ENCODE data around the gene SRP68. TPM values are rescaled to one million over a fixed set of nuclear protein-coding genes. Genes with fewer than 3 reads are reported as not detected.

The SRP68 gene
- 88.0 TPM for total RNA-seq

DNA sequence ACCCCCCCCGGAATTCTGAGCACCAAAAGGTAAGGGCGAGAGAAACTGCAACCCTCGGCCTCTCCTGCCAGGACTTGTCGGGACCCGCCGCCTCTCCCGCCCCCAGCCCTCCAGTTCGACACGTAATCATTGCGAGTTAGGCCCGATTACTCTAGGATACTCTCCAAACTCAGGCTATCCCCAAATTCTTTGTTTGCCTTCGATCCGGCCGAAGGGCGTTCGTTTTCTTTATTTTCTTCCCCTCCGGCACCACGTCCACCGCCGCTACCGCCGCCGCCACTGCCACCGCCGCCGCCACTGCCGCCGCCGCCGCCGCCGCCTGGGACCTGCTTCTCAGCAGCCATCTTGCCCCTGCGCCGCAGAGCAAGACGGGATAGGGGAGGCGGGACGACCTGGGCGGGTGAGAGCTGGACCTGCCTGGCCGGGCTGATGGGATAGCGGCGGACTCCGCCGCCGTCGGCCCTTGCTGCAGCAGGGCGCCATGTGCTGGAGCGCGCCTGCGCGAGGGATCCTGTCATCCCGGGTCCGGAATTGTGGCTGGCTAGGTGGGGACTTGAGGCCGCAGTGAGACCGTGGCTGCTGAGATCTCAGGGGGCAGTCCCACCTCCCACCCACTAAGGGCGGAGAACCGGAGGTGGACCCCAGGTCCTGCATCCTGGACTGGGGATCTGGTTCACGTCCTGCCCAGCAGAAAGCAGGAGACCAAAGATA is at the start of gene SRP68:
Gene SRP68 (minus strand): TSS at position 370 of the 711 bp plus-strand sequence. CDS start 26 bp downstream, at position 344.
- DNase-seq (ENCODE audit: low spot score) = peak; percentile 93

DNA sequence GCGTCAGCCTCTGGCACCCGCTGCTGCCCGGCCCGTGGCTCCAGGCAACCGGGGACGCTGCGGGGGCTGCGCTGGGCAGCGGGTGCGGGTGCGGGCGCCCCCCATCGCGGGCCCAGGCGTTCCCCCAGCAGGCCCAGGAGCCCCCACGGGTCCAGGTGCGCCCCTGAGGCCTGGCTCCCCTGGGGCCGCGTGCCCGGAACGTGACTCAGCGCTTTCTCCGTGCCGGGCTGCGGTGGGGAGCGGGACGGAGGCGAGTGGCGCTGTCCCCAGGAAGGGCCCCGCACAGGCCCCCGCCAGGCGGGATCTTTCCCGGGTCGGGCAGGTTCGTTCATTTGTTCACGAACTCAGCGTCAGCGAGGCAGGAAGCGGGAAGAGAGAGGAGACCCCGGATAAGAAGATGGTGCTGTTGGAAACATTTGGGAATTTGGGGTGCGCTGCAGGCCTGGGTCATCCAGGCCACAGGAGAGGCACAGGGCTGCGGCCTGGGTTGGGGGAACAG is 49.7 kb upstream of the SRP68 start:
- no peak for DNase-seq (ENCODE audit: low spot score)

DNA sequence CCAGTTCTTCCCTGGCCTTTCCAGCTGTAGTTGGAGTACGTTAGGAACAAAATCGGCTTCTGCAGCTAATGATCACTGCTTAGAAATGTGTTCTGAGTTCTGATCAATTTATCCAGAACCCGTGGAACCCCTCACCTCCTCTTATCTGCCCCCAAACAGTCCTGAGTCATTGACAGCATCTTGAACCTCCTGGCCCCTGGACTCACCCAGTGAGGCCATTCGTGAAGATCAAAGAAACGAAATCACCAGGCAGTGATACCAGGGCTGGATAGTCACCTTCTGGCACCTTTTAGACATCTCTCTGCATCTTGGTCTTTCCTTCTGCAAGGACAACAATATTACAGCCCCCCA is 48.3 kb upstream of the SRP68 start:
- no peak for DNase-seq (ENCODE audit: low spot score)

DNA sequence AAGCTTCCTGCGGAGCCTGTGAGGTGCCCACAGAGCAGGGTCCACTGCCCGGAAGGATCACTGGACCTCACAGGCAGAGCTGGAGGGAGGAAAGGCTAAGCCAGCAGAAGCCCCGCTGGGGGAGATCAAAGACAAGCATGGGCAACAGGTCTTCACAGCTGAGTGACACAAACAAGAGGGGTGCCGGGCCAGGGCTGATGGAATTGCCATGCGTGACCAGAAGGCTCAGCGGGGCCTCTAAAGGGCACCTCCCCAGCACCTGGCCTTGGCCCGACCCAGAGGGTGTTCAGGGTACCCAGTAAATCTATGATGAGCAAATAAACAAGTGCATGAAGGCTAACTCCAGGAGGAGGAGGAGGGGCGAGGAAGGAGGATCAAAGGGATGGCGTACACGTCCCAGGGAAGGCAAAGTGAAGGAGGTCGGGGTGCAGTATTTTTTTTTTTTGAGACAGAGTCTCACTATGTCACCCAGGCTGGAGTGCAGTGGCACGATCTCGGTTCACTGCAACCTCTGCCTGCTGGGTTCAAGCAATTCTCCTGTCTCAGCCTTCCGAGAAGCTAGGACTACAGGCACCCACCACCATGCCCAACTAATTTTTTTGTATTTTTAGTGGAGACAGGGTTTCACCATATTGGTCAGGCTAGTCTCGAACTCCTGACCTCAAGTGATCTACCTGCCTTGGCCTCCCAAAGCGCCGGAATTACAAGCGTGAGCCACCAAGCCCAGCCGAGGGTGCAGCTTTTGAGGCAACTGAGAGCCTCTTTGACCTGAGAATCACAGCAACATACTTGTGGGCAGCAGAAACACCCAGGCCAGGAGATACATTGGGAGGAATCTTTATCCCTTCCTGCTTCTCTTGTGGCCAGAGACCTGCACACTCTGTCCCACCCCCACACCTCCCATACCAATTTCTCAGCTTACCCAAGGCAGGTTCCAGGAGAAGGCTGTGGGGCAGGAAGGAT is 47.4 kb upstream of the SRP68 start:
- no peak for DNase-seq (ENCODE audit: low spot score)

DNA sequence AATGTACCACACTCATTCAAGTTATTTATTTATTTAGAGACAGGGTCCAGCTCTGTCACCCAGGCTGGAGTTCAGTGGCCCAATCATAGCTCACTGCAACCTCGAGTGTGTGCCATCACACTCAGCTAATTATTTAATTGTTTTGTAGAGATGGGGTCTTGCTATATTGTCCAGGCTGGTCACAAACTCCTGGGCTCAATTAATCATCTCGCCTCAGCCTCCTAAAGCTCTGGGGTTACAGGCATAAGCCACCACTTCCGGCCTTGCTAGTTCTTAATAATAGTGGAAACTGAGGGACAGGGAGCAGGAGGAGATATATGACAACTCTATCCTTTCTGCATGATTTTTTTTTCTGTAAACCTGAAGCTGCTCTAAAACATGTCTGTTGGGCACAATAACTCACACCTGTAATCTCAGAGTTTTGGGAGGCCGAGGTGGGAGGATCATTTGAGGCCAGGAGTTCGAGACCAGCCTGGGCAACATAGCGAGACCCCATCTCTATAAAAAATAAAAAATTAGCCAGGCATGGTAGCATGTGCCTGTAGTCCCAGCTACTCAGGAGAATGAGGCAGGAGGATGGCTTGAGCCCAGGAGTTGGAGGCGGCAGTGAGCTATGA is 42.9 kb upstream of the SRP68 start:
- no peak for DNase-seq (ENCODE audit: low spot score)

DNA sequence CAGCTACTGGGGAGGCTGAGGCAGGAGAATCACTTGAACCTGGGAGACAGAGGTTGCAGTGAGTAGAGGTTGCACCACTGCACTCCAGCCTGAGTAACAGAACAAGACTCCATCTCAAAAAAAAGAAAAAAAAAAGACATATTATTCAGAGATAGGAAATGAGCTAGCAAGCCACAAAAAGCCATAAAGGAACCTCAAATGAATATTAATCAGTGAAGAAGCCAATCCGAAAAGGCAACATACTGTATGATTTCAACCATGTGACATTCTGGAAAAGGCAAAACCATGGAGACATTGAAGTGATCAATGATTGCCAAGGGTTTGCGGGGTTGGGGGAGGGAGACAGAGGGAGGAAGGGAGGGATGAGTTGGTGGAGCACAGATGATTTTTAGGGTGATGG is 39.6 kb upstream of the SRP68 start:
- DNase-seq (ENCODE audit: low spot score) = no peak

DNA sequence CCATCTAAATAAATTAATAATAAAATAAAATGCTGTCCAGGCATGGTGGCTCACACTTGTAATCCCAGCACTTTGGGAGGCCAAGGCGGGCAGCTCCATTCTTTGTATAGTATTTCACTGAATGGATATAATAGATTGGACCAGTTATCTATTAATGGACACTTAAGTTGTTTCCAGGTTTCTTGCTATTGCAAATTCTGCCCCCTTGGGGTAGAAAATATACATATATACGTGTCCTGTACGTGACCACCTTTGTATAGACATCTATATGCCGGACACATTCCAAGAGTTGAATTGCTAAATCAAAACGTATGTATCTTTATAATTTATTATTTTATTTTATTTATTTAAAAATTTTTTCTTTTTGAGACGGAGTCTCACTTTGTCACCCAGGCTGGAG is 35.2 kb upstream of the SRP68 start:
- DNase-seq (ENCODE audit: low spot score) = no peak

DNA sequence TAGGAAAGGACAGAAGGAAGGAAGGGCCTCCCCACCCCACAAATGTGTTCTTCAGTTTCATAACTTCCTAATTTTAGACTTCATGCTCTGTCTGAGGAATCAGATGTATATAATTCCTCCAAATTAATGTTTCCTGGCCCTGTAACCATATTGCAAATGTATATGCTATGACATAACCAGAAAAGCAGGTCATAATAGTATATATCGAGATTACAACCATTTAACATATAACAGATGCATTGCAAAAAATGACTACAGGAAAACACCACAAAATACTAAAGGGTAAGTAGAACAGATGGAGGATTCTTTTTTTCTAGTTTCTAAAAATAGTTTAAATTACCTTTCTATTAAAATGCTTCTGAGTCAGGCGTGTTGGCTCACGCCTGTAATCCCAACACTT is 34.4 kb upstream of the SRP68 start:
- DNase-seq (ENCODE audit: low spot score) = no peak

DNA sequence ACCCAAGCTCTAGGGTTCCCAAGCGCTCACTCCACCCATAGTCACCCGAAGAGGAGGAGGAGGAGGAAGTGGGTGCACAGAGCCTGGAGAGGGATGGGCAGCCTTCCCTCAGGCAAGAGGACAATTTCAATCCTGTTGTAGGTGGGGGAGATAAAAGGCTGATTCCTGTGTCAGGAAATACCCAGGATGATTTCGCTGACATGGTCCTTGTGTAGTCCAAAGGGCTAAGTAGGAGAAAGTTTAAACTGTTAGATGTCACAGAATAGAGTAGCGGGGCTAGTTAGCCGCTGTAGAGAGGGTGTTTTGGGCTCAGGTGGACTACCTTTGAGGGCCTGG is 32.5 kb upstream of the SRP68 start:
- DNase-seq (ENCODE audit: low spot score) = no peak

DNA sequence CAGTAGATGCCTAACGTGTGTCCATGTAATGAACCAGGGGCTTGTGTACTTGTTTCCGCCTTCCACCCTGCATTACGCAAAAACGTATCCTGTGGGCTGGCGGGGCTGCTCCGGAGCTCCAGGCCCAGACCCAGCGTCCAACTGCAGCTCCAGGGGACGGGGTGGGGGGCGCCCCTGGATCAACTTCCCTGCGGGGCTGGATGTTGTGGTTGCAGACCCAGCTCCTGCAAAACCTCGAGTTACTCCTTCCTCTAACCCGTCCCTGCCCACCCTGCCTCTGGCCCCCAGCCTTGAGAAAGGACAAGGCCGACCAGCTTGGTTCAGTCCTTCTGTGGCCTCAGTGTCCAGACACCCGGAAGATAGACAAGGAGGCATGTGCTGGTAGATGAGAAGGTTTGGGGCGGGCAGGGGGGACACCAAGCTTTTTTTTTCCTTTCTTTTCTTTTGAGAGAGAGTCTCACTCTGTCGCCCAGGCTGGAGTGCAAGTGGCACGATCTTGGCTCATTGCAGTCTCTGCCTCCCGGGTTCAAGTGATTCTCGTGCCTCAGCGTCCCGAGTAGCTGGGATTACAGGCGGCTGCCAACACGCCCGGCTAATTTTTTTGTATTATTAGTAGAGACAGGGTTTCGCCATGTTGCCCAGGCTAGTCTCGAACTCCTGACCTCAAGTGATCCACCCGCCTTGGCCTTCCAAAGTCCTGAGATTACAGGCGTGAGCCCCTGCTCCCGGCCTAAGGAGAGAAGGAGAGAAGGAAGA is 32.0 kb upstream of the SRP68 start:
- no peak for DNase-seq (ENCODE audit: low spot score)

DNA sequence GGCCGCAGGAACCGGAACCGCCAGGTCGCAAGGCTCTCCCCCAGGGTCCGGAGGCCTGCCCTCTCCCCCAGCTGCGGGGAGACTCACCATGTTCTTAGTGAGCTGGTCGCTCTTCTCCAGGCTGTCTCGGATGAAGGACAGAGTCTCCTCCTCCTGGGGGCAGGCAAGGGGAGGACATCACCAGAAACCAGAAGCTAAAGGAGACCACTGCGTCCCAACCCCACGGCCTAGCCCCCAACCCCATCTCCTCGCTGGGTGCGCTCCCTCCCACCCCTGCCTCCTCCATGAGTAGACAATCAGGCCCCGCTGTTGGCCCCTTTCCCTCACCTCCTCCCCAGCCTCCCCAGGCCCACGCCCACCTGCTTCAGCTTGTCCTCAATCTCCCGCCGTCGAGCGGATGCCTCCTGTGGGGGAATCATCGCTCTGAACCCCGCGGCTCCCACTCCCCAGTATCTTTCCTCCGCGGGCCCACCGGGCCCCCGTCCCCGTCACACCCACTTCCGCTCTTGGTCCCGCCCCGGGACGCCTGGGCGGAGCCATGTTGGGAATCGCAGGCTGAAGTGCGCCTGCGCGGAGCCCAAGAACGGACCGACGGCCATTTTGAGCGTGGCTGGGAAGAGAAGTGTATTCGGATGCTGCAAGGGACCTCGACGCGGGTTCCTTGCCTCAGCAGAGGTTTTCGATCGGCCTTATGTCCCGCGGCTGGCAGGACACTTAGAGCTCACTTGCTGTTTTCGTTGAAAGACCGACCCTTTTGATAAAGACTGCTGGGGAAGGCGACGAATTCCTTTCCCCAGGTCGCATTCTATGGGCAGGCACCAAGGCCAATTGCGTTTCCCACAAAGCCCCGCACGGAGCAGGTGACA is 31.2 kb upstream of the SRP68 start, which contains the start of gene EXOC7:
Gene EXOC7 (minus strand): TSS at position 514 of the 866 bp plus-strand sequence. CDS start 95 bp downstream, at position 419.
- DNase-seq (ENCODE audit: low spot score) = peak; percentile 93

DNA sequence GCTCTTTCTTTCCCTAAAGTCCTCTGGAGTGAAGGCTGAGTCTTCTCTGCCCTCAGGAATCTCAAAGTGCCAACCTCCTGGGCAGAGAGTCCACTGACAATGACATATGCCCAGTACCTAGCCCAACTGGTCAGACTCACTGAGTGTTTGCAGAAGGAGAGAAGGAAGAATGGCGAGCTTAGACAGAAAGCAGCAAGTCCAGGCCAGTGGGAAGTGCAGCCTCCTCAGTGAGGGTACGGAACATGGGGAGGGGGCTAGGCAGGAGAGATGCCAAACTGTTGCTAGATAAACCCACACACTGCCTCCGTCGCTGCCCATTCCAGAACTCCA is 30.6 kb upstream of the SRP68 start:
- no peak for DNase-seq (ENCODE audit: low spot score)

DNA sequence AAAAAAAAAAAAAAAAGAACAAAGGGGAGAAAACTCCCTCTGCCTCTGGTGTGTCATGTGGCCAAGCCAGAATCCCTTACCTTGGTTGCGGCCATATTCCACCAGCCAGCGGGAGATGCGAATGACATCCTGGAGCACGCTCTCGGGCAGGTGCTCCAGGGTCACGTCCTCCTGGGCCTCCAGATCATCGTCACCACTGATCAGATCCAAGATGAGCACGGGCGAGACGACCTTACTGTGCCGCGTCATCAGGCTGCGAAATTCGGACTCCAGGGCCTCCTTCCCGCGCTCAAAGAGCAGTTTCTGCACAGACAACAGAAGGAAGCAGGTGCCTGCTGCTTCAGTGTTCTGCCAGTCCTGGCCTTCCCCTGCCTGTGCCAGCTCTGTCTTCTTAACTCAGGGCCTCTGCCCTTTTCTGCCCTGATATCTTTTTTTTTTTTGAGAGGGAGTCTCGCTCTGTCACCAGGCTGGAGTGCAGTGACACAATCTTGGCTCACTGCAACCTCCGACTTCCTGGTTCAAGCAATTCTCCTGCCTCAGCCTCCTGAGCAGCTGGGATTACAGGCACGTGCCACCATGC is 25.5 kb upstream of the SRP68 start:
- no peak for DNase-seq (ENCODE audit: low spot score)

DNA sequence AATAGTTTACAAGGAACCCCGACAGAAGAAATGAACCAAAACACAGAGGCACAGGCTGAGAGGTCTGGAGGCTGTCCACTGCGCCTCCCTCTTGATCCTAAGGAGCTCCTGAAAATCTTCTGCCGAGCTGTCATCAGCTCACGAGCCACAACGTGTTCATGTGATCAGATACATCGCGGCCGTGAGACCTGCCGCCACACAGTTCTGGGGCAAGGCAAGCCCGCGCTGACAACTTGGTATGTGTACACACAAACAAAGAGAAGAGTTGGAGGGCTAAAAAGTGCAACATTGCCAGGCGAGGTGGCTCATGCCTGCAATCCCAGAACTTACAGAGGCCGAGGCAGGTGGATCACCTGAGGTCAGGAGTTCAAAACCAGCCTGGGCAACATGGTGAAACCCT is 23.6 kb upstream of the SRP68 start:
- no peak for DNase-seq (ENCODE audit: low spot score)

DNA sequence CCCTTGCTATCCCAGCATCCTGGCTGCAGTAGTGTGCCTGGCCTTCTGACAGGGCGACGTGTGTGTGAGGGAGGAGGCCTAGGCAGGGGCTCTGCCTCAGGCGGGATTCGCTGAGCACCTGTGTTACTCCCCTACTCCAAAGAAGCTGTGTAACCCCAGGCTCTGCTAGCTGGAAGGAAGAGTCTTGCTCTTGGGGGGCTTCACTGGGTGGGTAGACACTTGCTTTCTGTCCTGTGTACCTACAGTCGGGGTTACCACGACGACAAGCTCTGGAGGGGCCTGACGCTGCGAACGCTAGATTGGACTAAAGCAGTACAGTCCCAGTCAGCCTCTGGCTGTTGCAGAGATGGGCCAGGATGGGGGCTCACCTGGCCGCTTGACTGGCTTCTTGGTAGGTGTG is 21.7 kb upstream of the SRP68 start:
- DNase-seq (ENCODE audit: low spot score) = no peak

DNA sequence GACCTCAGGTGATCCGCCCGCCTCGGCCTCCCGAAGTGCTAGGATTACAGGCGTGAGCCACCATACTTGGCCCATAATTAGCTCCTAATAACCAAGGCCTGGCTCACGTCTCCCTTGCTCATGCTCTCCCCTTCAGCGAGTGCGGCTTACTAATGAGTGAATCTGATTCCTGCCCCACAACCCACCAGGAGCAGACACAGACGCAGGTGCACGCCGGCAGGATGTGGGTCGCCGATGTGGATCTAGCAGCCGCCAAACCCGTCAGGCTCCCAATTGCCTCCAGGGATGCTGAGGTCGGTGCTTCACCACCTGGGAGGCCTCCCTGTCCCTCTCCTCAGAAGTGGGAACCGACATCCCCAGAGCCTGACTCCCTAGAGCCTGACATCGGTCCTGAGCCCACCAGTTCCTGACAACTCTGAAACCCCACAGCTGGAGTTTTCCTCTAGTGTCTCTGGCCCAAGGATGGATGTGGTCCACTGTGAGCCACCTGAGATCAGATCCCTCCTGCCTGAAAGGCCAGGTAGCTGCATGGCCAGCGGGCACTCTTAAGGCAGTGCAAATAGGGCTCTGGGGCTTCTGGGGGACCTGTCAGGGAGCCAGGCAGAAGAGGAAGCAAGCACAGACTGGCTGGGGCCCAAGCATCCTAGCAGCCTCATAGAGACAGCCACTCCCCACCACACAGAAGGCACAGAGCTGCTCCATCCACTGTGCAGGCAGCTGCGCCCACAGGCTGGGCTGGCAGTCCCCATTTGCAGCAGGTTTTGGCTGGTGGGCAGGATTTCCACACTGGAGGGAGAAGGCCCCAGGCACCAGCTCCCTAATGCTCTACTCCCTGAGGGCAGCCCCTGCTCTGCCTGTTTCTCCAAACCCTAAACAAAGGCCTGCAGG is 20.5 kb upstream of the SRP68 start:
- no peak for DNase-seq (ENCODE audit: low spot score)

DNA sequence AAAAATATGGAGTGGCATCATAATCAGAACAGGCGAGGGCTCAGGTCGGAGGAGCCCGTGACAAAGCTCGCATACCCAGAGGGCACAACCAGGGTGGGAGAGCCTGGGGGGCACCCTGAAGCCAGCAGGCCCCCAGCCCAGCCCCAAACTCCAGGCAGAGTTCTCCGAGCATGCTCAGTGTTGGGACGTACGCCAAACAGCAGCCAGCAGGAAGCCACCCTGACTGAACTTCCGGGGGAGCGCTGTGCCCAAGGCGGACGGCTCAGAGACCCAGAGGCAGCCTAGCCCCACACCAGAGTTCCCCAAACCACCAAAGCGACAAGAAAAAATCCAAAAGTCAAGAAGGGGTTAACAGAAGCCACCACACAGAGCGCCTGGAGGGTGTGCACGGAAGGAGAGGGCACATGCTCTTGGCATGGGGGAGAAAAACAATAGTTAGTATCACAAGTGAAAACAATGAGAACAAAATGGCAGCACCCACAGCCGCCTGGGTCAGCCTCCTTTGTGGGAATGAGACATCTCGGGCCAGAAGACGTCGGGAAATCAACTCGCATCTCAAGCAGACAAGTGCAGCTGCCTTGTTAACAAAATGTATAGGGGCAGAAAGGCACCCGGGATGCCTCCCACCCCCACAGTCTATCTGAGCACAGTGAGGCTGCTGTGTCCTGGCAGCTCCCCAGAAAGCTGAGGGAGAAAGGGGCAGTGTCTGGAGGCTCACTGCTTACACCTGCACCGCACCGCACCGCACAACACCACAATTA is 19.4 kb upstream of the SRP68 start:
- no peak for DNase-seq (ENCODE audit: low spot score)

DNA sequence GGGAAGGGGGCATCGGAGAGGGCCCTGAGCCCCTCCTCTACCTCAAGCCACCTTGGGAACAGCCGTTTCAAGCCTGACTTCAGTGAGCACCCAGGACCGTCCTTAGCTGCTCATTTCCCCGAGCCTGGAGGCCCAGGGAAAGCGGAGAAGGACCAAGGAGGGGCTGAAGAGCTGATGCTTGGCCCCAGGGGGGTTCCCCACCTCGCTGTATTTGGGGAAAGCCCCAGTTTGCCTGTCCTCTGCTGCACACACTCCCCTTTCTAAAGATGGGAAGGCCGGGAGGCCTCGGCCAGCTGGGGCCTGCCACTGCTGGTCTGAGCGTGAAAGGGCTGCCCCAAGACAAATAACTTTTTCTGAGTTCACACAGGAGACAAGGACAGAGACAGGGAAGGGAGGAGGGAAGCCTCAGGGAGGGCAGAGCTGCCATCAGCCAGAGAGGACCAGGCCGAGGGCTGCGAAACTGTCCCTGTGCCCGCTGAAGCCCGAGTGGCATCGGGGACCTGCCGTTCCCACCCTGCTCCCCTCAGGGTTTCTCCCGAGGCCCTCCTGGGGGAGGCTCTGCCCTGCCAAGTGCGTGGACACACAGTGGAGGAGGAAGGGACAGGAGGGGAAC is 18.3 kb upstream of the SRP68 start:
- no peak for DNase-seq (ENCODE audit: low spot score)
